ENCODE data around the gene PPDPF. TPM values are rescaled to one million over a fixed set of nuclear protein-coding genes. Genes with fewer than 3 reads are reported as not detected.

PPDPF gene
- total RNA-seq, 2 donors from 2014 or later: 602 to 609 TPM

DNA sequence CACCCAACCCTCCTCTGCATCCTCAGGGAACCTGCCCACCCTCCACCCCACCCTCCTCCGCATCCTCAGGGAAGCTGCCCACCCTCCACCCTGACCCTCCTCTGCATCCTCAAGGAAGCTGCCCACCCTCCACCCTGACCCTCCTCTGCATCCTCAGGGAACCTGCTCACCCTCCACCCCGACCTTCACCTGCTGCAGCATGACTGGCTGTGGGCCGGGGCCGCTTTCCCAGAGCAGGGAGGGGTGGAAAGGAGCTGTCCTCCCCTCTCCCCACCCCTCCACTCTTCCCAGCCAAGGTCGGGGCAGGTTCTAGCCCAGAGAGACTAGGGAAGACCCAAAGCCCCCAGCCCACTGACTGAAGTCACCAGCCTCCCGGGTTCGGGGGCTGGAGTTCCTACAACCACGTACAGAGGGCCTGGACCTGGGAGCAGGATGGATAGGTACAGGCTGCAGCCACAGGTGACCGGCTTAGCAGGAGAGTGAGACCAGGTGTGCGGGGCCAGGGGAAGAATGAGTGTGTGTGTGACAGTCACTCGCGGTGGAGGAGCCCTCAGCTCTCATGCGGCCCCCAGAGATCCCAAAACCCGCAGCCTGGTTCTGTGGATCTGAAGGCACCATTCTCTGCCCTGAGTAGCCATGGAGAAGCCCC, 33.3 kb upstream of the PPDPF start:
- no peaks in the 10 kb centered on the region for H3K4me1 ChIP-seq (replicated peaks)
- 45% methylated on average over 14 of the region's 14 CpGs for WGBS
- H3K27me3 ChIP-seq (replicated peaks; ENCODE audit: insufficient read depth): peaks cover 13% of the 10 kb centered on the region
- DNase-seq (ENCODE audit: low spot score): no peak
- intact Hi-C loops (cut with DNase I): no loop called here
- H3K9me3 ChIP-seq: no peaks in the 10 kb centered on the region
- H3K36me3 ChIP-seq: no peaks in the 10 kb centered on the region
- no peak overlapping the region for H3K27ac ChIP-seq
- TF ChIP-seq, protein P1, sequence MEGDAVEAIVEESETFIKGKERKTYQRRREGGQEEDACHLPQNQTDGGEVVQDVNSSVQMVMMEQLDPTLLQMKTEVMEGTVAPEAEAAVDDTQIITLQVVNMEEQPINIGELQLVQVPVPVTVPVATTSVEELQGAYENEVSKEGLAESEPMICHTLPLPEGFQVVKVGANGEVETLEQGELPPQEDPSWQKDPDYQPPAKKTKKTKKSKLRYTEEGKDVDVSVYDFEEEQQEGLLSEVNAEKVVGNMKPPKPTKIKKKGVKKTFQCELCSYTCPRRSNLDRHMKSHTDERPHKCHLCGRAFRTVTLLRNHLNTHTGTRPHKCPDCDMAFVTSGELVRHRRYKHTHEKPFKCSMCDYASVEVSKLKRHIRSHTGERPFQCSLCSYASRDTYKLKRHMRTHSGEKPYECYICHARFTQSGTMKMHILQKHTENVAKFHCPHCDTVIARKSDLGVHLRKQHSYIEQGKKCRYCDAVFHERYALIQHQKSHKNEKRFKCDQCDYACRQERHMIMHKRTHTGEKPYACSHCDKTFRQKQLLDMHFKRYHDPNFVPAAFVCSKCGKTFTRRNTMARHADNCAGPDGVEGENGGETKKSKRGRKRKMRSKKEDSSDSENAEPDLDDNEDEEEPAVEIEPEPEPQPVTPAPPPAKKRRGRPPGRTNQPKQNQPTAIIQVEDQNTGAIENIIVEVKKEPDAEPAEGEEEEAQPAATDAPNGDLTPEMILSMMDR (IDR thresholded peaks at IDR 0.05): no peak
- TF ChIP-seq POLR2AphosphoS5 (IDR thresholded peaks at IDR 0.05): no peak
- TF ChIP-seq POLR2A (IDR thresholded peaks at IDR 0.05): no peak
- H3K4me3 ChIP-seq: no peak overlapping the region

DNA sequence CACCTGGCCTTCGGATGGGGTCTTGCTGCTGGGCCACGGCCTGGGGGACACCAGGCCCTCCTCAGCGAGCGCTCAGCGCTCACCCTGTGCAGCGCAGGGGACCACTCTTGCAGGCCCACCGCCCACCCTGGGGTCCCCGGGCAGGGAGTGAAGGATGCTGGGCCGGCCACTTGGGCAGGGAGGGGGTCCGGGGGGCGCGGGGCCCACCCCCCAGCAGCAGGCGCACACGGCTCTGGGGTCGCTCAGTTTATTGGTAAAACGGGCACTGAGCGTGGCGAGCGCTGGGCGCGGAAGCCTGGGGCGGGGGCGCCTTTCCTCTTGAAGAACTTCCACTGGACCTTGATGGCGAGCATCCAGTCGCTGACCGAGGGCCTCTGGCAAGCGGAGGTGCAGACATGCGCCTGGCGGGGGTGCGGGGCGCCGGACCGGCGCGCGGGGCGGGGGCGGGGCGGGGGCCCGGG, 32.8 kb upstream of the PPDPF start:
- Histone ChIP-seq H3K4me3 (no peak overlapping the region), H3K27ac (no peak overlapping the region), H3K36me3 (no peaks in the 10 kb centered on the region), H3K27me3 (replicated peaks; ENCODE audit: insufficient read depth) (peaks cover 13% of the 10 kb centered on the region), H3K4me1 (replicated peaks) (no peaks in the 10 kb centered on the region), H3K9me3 (no peaks in the 10 kb centered on the region)
- intact Hi-C loops (cut with DNase I): no loop called here
- DNase-seq (ENCODE audit: low spot score): no peak
- no peak for TF ChIP-seq POLR2AphosphoS5 (IDR thresholded peaks at IDR 0.05)
- no peak for TF ChIP-seq POLR2A (IDR thresholded peaks at IDR 0.05)
- TF ChIP-seq, protein P1 (IDR thresholded peaks at IDR 0.05): no peak
- WGBS: 26% methylated on average over 21 of the region's 40 CpGs

DNA sequence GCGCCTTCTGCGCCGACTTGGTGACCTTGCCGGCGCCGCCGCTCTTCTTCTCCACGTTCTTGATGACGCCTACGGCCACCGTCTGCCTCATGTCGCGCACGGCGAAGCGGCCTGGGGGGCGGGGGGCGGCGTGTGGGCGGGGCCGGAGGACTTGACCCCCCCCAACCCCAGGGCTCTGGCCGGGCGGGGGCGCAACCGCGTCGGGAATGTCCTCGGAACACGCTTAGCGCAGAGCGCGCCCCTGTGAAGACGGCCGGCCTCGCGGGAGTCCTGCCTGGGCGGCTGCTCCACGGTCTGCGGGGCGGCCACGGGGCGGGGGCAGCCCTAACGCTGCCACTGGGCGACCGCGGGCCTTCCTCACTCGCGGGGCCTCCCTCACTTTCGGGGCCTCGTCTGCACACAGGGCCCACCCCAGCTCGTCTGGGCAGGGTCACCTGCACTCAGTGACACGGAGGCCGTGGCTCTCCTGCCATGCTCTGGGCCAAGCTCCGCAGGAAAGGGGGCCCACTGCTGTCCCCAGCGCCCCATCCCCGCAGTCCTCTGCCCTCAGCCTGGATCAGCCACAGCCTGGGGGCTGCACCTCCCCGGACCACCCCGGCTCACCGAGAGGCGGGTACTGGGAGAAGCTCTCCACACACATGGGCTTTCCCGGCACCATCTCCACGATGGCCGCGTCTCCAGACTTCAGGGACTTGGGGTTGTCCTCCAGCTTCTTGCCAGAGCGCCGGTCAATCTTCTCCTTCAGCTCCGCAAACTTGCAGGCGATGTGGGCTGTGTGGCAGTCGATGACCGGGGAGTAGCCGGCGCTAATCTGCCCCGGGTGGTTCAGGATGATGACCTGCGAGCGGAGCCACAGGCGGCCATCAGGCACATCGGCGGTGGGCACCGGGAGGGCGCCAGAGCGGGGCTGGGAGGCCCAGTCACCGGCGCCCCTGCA, 32.0 kb upstream of the PPDPF start:
- H3K4me3 ChIP-seq: no peak overlapping the region
- H3K27ac ChIP-seq: no peak overlapping the region
- 17% methylated on average over 63 of the region's 83 CpGs for WGBS
- H3K36me3 ChIP-seq: no peaks in the 10 kb centered on the region
- no peak for DNase-seq (ENCODE audit: low spot score)
- intact Hi-C loops (cut with DNase I): no loop called here
- TF ChIP-seq, protein P1 (IDR thresholded peaks at IDR 0.05): no peak
- no peak for TF ChIP-seq POLR2AphosphoS5 (IDR thresholded peaks at IDR 0.05)
- TF ChIP-seq POLR2A (IDR thresholded peaks at IDR 0.05): no peak
- no peaks in the 10 kb centered on the region for H3K9me3 ChIP-seq
- H3K4me1 ChIP-seq (replicated peaks): no peaks in the 10 kb centered on the region
- peaks cover 13% of the 10 kb centered on the region for H3K27me3 ChIP-seq (replicated peaks; ENCODE audit: insufficient read depth)

DNA sequence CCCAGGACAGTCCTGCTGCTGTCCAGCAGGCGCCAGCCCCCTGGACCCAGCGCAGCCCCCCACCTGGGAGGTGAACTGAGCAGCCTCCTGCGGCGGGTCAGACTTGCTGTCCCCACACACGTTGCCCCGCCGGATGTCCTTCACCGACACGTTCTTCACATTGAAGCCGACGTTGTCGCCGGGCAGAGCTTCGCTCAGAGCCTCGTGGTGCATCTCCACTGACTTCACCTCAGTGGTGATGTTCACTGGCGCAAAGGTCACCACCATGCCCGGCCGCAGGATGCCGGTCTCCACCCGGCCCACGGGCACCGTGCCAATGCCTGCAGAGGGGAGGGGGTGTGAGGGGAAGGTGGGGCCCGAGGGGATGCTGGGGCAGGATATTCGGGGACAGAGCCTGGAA, 30.1 kb upstream of the PPDPF start:
- Histone ChIP-seq H3K27ac (no peak overlapping the region), H3K4me3 (no peak overlapping the region), H3K4me1 (replicated peaks) (no peaks in the 10 kb centered on the region), H3K9me3 (no peaks in the 10 kb centered on the region), H3K36me3 (no peaks in the 10 kb centered on the region), H3K27me3 (replicated peaks; ENCODE audit: insufficient read depth) (peaks cover 11% of the 10 kb centered on the region)
- intact Hi-C loops (cut with DNase I): no loop called here
- DNase-seq (ENCODE audit: low spot score): no peak
- 71% methylated on average over 18 of the region's 24 CpGs for WGBS
- TF ChIP-seq POLR2AphosphoS5 (IDR thresholded peaks at IDR 0.05) (no peak), POLR2A (IDR thresholded peaks at IDR 0.05) (no peak)
- TF ChIP-seq, protein P1 (IDR thresholded peaks at IDR 0.05): no peak

Data from prostate gland (tissue), 2 donors.